RKO (cell line): ENCODE data around the gene CCL16.
A peak's percentile ranks its signal among the peaks of the same experiment; 100 is the strongest.

Experiments
- DNase-seq: peaks from one replicate; pipeline ENCODE4 v3.0.0-alpha.2; 2016; ENCODE audit warnings: low spot score

Gene CCL16

DNA sequence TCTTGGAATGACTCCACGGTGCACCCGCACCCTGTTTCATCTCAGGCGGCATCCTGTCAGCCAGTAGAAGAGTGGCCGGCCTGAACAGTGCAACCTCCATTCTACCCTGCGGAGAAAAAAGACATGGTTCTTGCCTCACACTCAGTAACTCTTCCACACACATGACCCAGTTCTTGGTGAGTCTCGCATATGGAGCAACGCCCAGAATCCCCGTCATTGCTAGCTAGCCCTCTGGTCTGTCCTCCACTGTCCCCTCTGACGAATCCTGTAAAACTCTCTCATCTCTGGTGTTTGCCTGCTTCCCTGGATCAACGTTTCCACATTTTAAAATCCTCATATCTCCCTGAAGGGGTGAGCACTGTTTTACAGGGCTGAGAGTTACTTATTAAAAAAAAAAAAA is 46.5 kb downstream of the CCL16 start:
- DNase-seq, result no peak

DNA sequence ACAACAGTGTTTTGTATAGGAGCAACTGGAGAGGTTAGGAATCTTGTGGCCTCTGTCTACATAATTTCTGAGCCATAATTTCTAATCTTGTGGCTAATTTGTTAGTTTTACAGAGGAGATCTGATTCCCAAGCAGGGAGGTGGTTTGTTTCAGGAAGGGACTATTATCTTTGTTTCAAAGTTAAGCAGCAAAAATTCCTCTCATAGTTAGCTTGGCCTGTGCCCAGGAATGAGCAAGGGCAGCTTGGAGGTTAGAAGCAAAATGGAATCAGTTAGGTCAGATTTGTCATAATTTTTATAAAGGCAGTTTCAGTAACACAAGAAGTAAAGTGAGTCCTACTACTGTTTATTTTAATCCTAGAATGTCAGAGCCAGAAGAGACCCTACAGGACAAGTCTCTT is 48.7 kb downstream of the CCL16 start:
- no peak for DNase-seq

- DNase-seq, result no peak
These were observed 49.4 kb downstream of the CCL16 start for GRCh38 chr17:35931794-35932425.

DNA sequence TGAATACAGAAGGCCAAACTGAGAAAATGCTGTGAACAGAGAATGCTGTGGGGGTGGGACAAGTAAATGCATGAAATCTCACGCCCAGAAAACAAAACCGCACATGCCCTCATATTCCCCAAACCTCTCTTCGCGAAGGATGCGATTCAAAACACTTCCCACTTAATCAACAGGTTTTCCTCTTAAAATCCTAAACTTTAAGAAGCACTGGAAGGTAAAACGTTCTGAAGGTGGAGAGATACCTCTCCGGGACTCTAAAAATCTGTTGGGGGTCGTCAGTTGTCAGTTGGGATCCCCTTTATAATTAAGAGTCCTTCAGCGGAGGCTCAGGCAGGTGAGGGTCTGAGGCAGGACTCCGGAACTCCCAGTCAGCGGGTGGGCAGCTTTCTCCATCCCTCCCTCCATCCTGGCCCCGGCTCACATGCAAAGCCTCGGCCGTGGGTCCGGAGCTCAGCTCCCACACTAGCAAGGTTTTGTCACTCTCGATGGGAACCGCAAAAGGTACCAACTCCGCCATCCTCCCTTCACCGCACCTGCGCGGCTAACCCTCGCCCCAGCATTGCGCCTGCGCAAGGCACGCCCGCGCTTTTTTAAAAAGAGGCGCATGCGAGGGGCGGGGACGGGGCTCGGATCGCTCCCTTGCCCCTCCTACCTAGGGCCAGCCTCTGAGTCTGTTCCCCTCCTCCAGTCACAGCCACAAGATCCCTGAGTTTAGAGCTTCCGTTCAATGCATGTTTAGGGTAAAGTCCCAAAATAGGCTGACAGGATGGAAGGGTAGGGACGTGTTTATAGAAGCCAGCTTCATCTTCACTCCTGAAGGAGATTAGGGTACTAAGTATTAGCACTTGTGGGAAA is 50.9 kb downstream of the CCL16 start, which contains the start of gene RDM1:
RDM1 (minus strand) TSS at position 563 of the 855 bp plus-strand sequence; CDS start at position 517, 46 bp downstream.
- DNase-seq, result peak; percentile 90

DNA sequence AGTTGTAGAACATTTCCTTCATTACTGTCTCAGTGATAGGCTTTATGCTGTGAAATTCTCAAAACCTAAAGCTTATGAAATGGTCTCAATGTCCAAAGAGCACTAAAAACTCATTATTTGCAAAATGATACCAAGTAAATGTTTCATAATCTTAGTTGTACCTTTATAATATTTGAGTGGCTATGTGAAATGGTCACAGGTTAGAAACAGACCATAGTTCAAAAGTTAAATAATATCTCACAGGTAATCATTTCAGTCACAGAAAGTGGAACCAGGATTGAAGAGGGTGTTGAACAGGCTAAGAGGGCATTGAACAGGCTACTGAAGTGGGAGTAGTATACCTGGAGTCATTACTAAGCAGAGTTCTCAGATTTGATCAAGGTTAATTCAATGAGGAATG is 53.6 kb downstream of the CCL16 start:
- no peak for DNase-seq
